Vagina (tissue), 2 donors: ENCODE data around the gene CYFIP1. TPM values are rescaled to one million over a fixed set of nuclear protein-coding genes. Genes with fewer than 3 reads are reported as not detected.

Source experiments
- DNase-seq, 2 donors: peaks; one replicate each; pipeline ENCODE4 v3.0.0-alpha.2; 2017; ENCODE audit errors: extremely low spot score in 2 of 2
- H3K27ac ChIP-seq: fragments of 200-600 bp; sonication (generic); one replicate; pipeline ENCODE4 v1.5.1; 2019
- H3K27me3 ChIP-seq: fragments of 200-600 bp; sonication (generic); one replicate; pipeline ENCODE4 v1.5.1; 2019
- H3K36me3 ChIP-seq, 2 donors: fragments of 200-600 bp; sonication (generic); one replicate each; pipeline ENCODE4 v1.5.1; 2017 to 2019
- H3K4me1 ChIP-seq: fragments of 200-600 bp; sonication (generic); one replicate; pipeline ENCODE4 v1.5.1; 2019
- H3K4me3 ChIP-seq, 2 donors: fragments of 200-600 bp; sonication (generic); 1 replicate in 1 of 2; 2 replicates in 1 of 2; pipeline ENCODE4 v1.5.1; 2016 to 2019
- H3K9me3 ChIP-seq: fragments of 200-600 bp; sonication (generic); one replicate; pipeline ENCODE4 v1.5.1; 2019
- POLR2A ChIP-seq, 2 donors: fragments of 450-650 bp; IDR thresholded peaks; one replicate each; pipeline ENCODE4 v1.6.1; 2017; ENCODE audit warnings: antibody characterized with exemption in 2 of 2, mild to moderate bottlenecking in 2 of 2, moderate library complexity in 2 of 2
- POLR2AphosphoS5 ChIP-seq, 2 donors: sonication (generic); formaldehyde crosslinking; IDR thresholded peaks; one replicate each; pipeline ENCODE4 v1.9.0; 2017; ENCODE audit warnings: antibody characterized with exemption in 2 of 2, mild to moderate bottlenecking in 2 of 2, low read depth in 1 of 2; ENCODE audit not compliant: insufficient read depth in 1 of 2
- intact Hi-C: fragments of 100-400 bp; cut with DNase I; formaldehyde crosslinking; loops from one replicate; pipeline ENCODE4 v1.15.1; 2023
- total RNA-seq: library from RNA; depleted of rRNA; stranded (reverse); fragments of >200 nt; gene quantifications from one replicate; pipeline ENCODE4 v1.2.3, GENCODE V29; 2016
- TF ChIP-seq, protein P1 (sequence below), 3 experiments: fragments of 450-650 bp in 2 of 3; fragments of 200-600 bp in 1 of 3; sonication (generic) in 1 of 3; IDR thresholded peaks; one replicate each; pipeline ENCODE4 v1.5.1; 2017 to 2019; ENCODE audit warnings: antibody characterized with exemption in 3 of 3, mild to moderate bottlenecking in 2 of 3, moderate library complexity in 2 of 3

The CYFIP1 gene
- total RNA-seq, 1 donor from 2014 or later: 101 TPM

GRCh38 chr15:22941179-22941578, 39.0 kb downstream of the CYFIP1 start:
- intact Hi-C loops: no loop called here
- H3K27ac ChIP-seq: no peak overlapping the region
- H3K9me3 ChIP-seq: no peaks in the 10 kb centered on the region
- peaks cover 0 to 62% of the 10 kb centered on the region in 2 donors for H3K36me3 ChIP-seq
- H3K4me3 ChIP-seq: no peak overlapping the region
- TF ChIP-seq, protein P1, sequence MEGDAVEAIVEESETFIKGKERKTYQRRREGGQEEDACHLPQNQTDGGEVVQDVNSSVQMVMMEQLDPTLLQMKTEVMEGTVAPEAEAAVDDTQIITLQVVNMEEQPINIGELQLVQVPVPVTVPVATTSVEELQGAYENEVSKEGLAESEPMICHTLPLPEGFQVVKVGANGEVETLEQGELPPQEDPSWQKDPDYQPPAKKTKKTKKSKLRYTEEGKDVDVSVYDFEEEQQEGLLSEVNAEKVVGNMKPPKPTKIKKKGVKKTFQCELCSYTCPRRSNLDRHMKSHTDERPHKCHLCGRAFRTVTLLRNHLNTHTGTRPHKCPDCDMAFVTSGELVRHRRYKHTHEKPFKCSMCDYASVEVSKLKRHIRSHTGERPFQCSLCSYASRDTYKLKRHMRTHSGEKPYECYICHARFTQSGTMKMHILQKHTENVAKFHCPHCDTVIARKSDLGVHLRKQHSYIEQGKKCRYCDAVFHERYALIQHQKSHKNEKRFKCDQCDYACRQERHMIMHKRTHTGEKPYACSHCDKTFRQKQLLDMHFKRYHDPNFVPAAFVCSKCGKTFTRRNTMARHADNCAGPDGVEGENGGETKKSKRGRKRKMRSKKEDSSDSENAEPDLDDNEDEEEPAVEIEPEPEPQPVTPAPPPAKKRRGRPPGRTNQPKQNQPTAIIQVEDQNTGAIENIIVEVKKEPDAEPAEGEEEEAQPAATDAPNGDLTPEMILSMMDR (IDR thresholded peaks at IDR 0.05): no peak
- TF ChIP-seq POLR2AphosphoS5 (IDR thresholded peaks at IDR 0.05; ENCODE audit: insufficient read depth in 1 of 2, low read depth in 1 of 2) (no peak), POLR2A (IDR thresholded peaks at IDR 0.05) (no peak)
- peaks cover 6% of the 10 kb centered on the region for H3K4me1 ChIP-seq
- no peak for DNase-seq
- H3K27me3 ChIP-seq: no peaks in the 10 kb centered on the region

- H3K4me1 ChIP-seq: no peaks in the 10 kb centered on the region
- no peak overlapping the region for H3K4me3 ChIP-seq
- TF ChIP-seq, protein P1 (IDR thresholded peaks at IDR 0.05): no peak
- TF ChIP-seq POLR2AphosphoS5 (IDR thresholded peaks at IDR 0.05; ENCODE audit: insufficient read depth in 1 of 2, low read depth in 1 of 2) (no peak), POLR2A (IDR thresholded peaks at IDR 0.05) (no peak)
- no peaks in the 10 kb centered on the region for H3K27me3 ChIP-seq
- intact Hi-C loops: no loop called here
- H3K36me3 ChIP-seq: peaks cover 0 to 70% of the 10 kb centered on the region in 2 donors
- no peak overlapping the region for H3K27ac ChIP-seq
- H3K9me3 ChIP-seq: no peaks in the 10 kb centered on the region
- DNase-seq: no peak
These were observed 40.5 kb downstream of the CYFIP1 start for GRCh38 chr15:22939652-22940061.

GRCh38 chr15:22939051-22939450, 41.1 kb downstream of the CYFIP1 start:
- no peak overlapping the region for H3K27ac ChIP-seq
- intact Hi-C loops: no loop called here
- H3K4me3 ChIP-seq: no peak overlapping the region
- TF ChIP-seq, protein P1 (IDR thresholded peaks at IDR 0.05): no peak
- no peak for TF ChIP-seq POLR2A (IDR thresholded peaks at IDR 0.05)
- no peak for TF ChIP-seq POLR2AphosphoS5 (IDR thresholded peaks at IDR 0.05; ENCODE audit: insufficient read depth in 1 of 2, low read depth in 1 of 2)
- H3K36me3 ChIP-seq: peaks cover 0 to 66% of the 10 kb centered on the region in 2 donors
- no peaks in the 10 kb centered on the region for H3K27me3 ChIP-seq
- H3K4me1 ChIP-seq: no peaks in the 10 kb centered on the region
- no peak for DNase-seq
- no peaks in the 10 kb centered on the region for H3K9me3 ChIP-seq

DNA sequence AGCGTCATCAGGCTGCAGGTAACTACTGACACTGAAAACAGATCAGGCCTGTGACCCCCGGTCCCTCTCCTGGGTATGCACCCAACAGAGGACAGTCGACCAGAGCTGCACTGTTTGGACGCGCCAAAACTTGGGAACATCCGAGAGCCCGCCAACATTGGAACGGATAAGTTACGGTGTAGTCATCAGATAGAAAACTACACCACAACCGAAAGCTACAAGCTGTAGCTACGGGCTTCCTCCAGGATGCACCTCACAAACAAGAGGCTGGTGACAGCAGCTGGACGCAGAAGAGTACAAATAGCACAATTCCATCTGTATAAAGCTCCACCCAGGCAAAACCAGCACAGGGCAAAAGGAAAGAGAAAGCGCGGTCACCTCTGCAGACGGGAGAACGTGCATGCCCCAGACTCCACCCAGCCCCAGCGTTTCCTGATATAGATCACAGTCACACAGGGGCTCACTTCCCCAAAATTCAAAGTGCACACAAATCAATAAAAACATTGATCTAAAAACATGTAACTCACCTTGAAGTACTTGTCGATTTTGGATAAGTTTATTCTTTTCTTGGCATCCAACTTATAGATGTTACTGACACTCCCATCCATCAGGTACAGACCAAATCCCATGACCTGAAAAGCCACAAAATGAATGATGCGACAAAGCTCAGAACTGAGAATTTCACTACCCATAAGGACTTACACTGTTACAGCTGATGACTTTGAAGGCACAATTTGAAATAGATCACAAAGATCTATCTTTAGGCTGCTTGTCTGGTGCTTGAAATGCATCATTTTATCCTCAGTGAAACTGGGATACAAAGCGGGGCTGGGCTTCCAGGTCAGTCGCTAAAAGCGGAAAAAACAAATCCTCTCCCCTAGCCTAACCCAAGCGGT, 43.3 kb downstream of the CYFIP1 start:
- Histone ChIP-seq H3K27me3 (no peaks in the 10 kb centered on the region), H3K36me3 (peaks cover 0 to 62% of the 10 kb centered on the region in 2 donors), H3K9me3 (no peaks in the 10 kb centered on the region), H3K4me3 (no peak overlapping the region), H3K27ac (no peak overlapping the region), H3K4me1 (no peaks in the 10 kb centered on the region)
- TF ChIP-seq, protein P1 (IDR thresholded peaks at IDR 0.05): no peak
- no peak for TF ChIP-seq POLR2AphosphoS5 (IDR thresholded peaks at IDR 0.05; ENCODE audit: insufficient read depth in 1 of 2, low read depth in 1 of 2)
- no peak for TF ChIP-seq POLR2A (IDR thresholded peaks at IDR 0.05)
- intact Hi-C loops: no loop called here
- DNase-seq: no peak

- peaks cover 0 to 58% of the 10 kb centered on the region in 2 donors for H3K36me3 ChIP-seq
- H3K4me3 ChIP-seq: no peak overlapping the region
- H3K27ac ChIP-seq: no peak overlapping the region
- no peaks in the 10 kb centered on the region for H3K9me3 ChIP-seq
- H3K4me1 ChIP-seq: no peaks in the 10 kb centered on the region
- TF ChIP-seq POLR2AphosphoS5 (IDR thresholded peaks at IDR 0.05; ENCODE audit: insufficient read depth in 1 of 2, low read depth in 1 of 2) (no peak), POLR2A (IDR thresholded peaks at IDR 0.05) (no peak)
- TF ChIP-seq, protein P1 (IDR thresholded peaks at IDR 0.05): no peak
- H3K27me3 ChIP-seq: no peaks in the 10 kb centered on the region
- intact Hi-C loops: no loop called here
- DNase-seq: no peak
These were observed 46.5 kb downstream of the CYFIP1 start for GRCh38 chr15:22933641-22934061.
